Thymus (tissue), 11 donors: ENCODE measurements around the gene HECTD2. TPM values are rescaled to one million over a fixed set of nuclear protein-coding genes. Genes with fewer than 3 reads are reported as not detected.
A peak's percentile ranks its signal among the peaks of the same experiment; 100 is the strongest.

ENCODE experiments used
- DNase-seq, 9 donors: peaks; one replicate each; pipeline ENCODE4 v3.0.0-alpha.2; 2013; ENCODE audit warnings: low spot score in 9 of 9, low read depth in 6 of 9, missing footprints in 1 of 9
- H3K27ac ChIP-seq, 2 donors: one replicate each; pipeline ENCODE4 v1.5.1; 2013; ENCODE audit warnings: control low read depth in 1 of 2, low read depth in 1 of 2, low read length in 1 of 2, mild to moderate bottlenecking in 1 of 2, moderate library complexity in 1 of 2
- H3K27me3 ChIP-seq, 2 donors: one replicate each; pipeline ENCODE4 v1.5.1; 2013; ENCODE audit warnings: low read length in 1 of 2; ENCODE audit not compliant: control insufficient read depth in 2 of 2, insufficient read depth in 1 of 2
- H3K36me3 ChIP-seq, 2 donors: one replicate each; pipeline ENCODE4 v1.5.1; 2013; ENCODE audit warnings: low read length in 1 of 2, mild to moderate bottlenecking in 1 of 2, moderate library complexity in 1 of 2; ENCODE audit not compliant: control insufficient read depth in 2 of 2, insufficient read depth in 2 of 2
- H3K4me1 ChIP-seq, 2 donors: one replicate each; pipeline ENCODE4 v1.5.1; 2013; ENCODE audit warnings: low read length in 2 of 2; ENCODE audit not compliant: control insufficient read depth in 2 of 2, insufficient read depth in 2 of 2
- H3K4me3 ChIP-seq, 2 donors: one replicate each; pipeline ENCODE4 v1.5.1; 2013; ENCODE audit warnings: low read length in 2 of 2, control low read depth in 1 of 2, mild to moderate bottlenecking in 1 of 2
- H3K9me3 ChIP-seq, 2 donors: one replicate each; pipeline ENCODE4 v1.5.1; 2013; ENCODE audit warnings: low read length in 1 of 2, mild to moderate bottlenecking in 1 of 2; ENCODE audit not compliant: control insufficient read depth in 2 of 2, insufficient read depth in 1 of 2
- WGBS: extraction: QIAGEN DNeasy Blood & Tissue Kit; methylation state at CpG from one replicate; pipeline ENCODE4 v1.1.7; 2013; 5-methylcytosine and 5-hydroxymethylcytosine counted together
- polyA plus RNA-seq: library from polyadenylated mRNA; stranded (reverse); fragments of 200-250 nt; gene quantifications from one replicate; pipeline ENCODE4 v1.2.3, GENCODE V29; 2013
- total RNA-seq: library from RNA; stranded (reverse); fragments of 120-200 nt; gene quantifications from one replicate; pipeline ENCODE4 v1.2.4, GENCODE V29; 2013
- donor health status: healthy.

The HECTD2 gene
- total and polyA plus RNA-seq, 2 donors, result 3.9 to 8.1 TPM

GRCh38 chr10:91537614-91538383 lies 127.7 kb downstream of the HECTD2 start:
- no peak overlapping the region for H3K27ac ChIP-seq
- H3K9me3 ChIP-seq, result peaks cover 0 to 4% of the 10 kb centered on the region in 2 donors
- 97% methylated on average over 4 of the region's 4 CpGs for WGBS
- H3K36me3 ChIP-seq, result no peaks in the 10 kb centered on the region
- H3K4me3 ChIP-seq, result no peak overlapping the region
- H3K4me1 ChIP-seq, result no peaks in the 10 kb centered on the region
- no peaks in the 10 kb centered on the region for H3K27me3 ChIP-seq
- DNase-seq, result no peak

- Histone ChIP-seq H3K4me1 (no peaks in the 10 kb centered on the region), H3K27ac (no peak overlapping the region)
Measured at GRCh38 chr10:91539930-91540329, 129.8 kb downstream of the HECTD2 start.

GRCh38 chr10:91540733-91541132 lies 130.6 kb downstream of the HECTD2 start:
- H3K36me3 ChIP-seq, result no peaks in the 10 kb centered on the region
- H3K4me1 ChIP-seq, result no peaks in the 10 kb centered on the region
- no peak for DNase-seq
- peaks cover 0 to 4% of the 10 kb centered on the region in 2 donors for H3K9me3 ChIP-seq
- H3K27me3 ChIP-seq, result no peaks in the 10 kb centered on the region
- H3K4me3 ChIP-seq, result no peak overlapping the region
- 95% methylated on average over 6 of the region's 6 CpGs for WGBS
- H3K27ac ChIP-seq, result no peak overlapping the region

More at GRCh38 chr10:91539930-91540329, 129.8 kb downstream of the HECTD2 start:
- no peaks in the 10 kb centered on the region for H3K27me3 ChIP-seq
- DNase-seq, result no peak
- no peak overlapping the region for H3K4me3 ChIP-seq
- WGBS, result 95% methylated on average over 5 of the region's 5 CpGs
- no peaks in the 10 kb centered on the region for H3K36me3 ChIP-seq
- peaks cover 0 to 4% of the 10 kb centered on the region in 2 donors for H3K9me3 ChIP-seq

- Histone ChIP-seq H3K4me1 (no peaks in the 10 kb centered on the region), H3K27ac (no peak overlapping the region), H3K27me3 (no peaks in the 10 kb centered on the region), H3K4me3 (no peak overlapping the region), H3K36me3 (no peaks in the 10 kb centered on the region), H3K9me3 (peaks cover 0 to 4% of the 10 kb centered on the region in 2 donors)
- WGBS, result 60% methylated on average over 6 of the region's 6 CpGs
- DNase-seq, result no peak
Measured at GRCh38 chr10:91541481-91541880, 131.3 kb downstream of the HECTD2 start.

GRCh38 chr10:91545384-91545783 lies 135.2 kb downstream of the HECTD2 start:
- Histone ChIP-seq H3K36me3 (no peaks in the 10 kb centered on the region), H3K4me3 (no peak overlapping the region), H3K27me3 (no peaks in the 10 kb centered on the region), H3K9me3 (no peaks in the 10 kb centered on the region), H3K4me1 (no peaks in the 10 kb centered on the region), H3K27ac (no peak overlapping the region)
- DNase-seq, result no peak
- 96% methylated on average over 3 of the region's 3 CpGs for WGBS

- Histone ChIP-seq H3K4me3 (no peak overlapping the region), H3K27ac (no peak overlapping the region), H3K27me3 (no peaks in the 10 kb centered on the region), H3K36me3 (no peaks in the 10 kb centered on the region), H3K4me1 (no peaks in the 10 kb centered on the region), H3K9me3 (no peaks in the 10 kb centered on the region)
- DNase-seq, result no peak
- 95% methylated on average over 3 of the region's 3 CpGs for WGBS
Measured at GRCh38 chr10:91545838-91546237, 135.7 kb downstream of the HECTD2 start.

GRCh38 chr10:91549262-91549661 lies 139.1 kb downstream of the HECTD2 start:
- Histone ChIP-seq H3K36me3 (no peaks in the 10 kb centered on the region), H3K9me3 (no peaks in the 10 kb centered on the region), H3K27me3 (no peaks in the 10 kb centered on the region), H3K4me1 (no peaks in the 10 kb centered on the region), H3K27ac (no peak overlapping the region), H3K4me3 (no peak overlapping the region)
- DNase-seq, result no peak
- 95% methylated on average over 3 of the region's 3 CpGs for WGBS

- no peaks in the 10 kb centered on the region for H3K27me3 ChIP-seq
- no peaks in the 10 kb centered on the region for H3K36me3 ChIP-seq
- 92% methylated on average over 4 of the region's 4 CpGs for whole genome bisulfite sequencing
- H3K9me3 ChIP-seq, result no peaks in the 10 kb centered on the region
- no peak overlapping the region for H3K4me3 ChIP-seq
- H3K4me1 ChIP-seq, result no peaks in the 10 kb centered on the region
- DNase-seq, result no peak
- no peak overlapping the region for H3K27ac ChIP-seq
Measured at GRCh38 chr10:91550021-91550420, 139.9 kb downstream of the HECTD2 start.

GRCh38 chr10:91551856-91552255 lies 141.7 kb downstream of the HECTD2 start:
- WGBS, result 61% methylated on average over 8 of the region's 8 CpGs

More at GRCh38 chr10:91551856-91552255, 141.7 kb downstream of the HECTD2 start:
- Histone ChIP-seq H3K9me3 (no peaks in the 10 kb centered on the region), H3K27me3 (no peaks in the 10 kb centered on the region), H3K4me3 (no peak overlapping the region), H3K36me3 (no peaks in the 10 kb centered on the region), H3K27ac (no peak overlapping the region), H3K4me1 (no peaks in the 10 kb centered on the region)
- DNase-seq, result peak in 3 of 9 donors; percentile 8 to 24 (median 12)
